Left ventricle myocardium inferior (tissue), 1 donor: ENCODE data around the gene GNL2. TPM values are rescaled to one million over a fixed set of nuclear protein-coding genes. Genes with fewer than 3 reads are reported as not detected.

Experiments used
- DNase-seq: peaks from one replicate; pipeline ENCODE4 v3.0.0-alpha.2; 2020
- H3K27ac ChIP-seq: fragments of 200-600 bp; replicated peaks from 2 replicates; pipeline ENCODE4 v1.8.0; 2021
- H3K27me3 ChIP-seq: fragments of 200-600 bp; 2 replicates; pipeline ENCODE4 v1.8.0; 2021; ENCODE audit warnings: low read depth
- H3K36me3 ChIP-seq: fragments of 200-600 bp; 2 replicates; pipeline ENCODE4 v1.8.0; 2021
- H3K4me1 ChIP-seq: fragments of 200-600 bp; 2 replicates; pipeline ENCODE4 v1.8.0; 2021
- H3K4me3 ChIP-seq: fragments of 200-600 bp; 2 replicates; pipeline ENCODE4 v1.8.0; 2021; ENCODE audit warnings: mild to moderate bottlenecking, moderate library complexity
- H3K9me3 ChIP-seq: fragments of 200-600 bp; replicated peaks from 2 replicates; pipeline ENCODE4 v1.8.0; 2021
- intact Hi-C: fragments of 100-400 bp; cut with micrococcal nuclease; formaldehyde crosslinking; loops from one replicate; pipeline ENCODE4 v1.11.0; 2022
- total RNA-seq: library from RNA; stranded (reverse); fragmentation: NEBNext Ultra II Directional; extraction: Animal tissue kit (Norgen Biotek cat#: 25700); gene quantifications from one replicate; pipeline ENCODE4 v1.2.1, GENCODE V29; 2021
- TF ChIP-seq, protein P1 (sequence below): fragments of 200-600 bp; IDR thresholded peaks from 2 replicates; pipeline ENCODE4 v1.8.0; 2021; ENCODE audit warnings: antibody characterized with exemption, mild to moderate bottlenecking, borderline replicate concordance
- donor health status: DM: no; HTN: yes; CAD: no; lungs with severe emphysema.

The GNL2 gene
- total RNA-seq, 1 donor from 2014 or later: 20.1 TPM

DNA sequence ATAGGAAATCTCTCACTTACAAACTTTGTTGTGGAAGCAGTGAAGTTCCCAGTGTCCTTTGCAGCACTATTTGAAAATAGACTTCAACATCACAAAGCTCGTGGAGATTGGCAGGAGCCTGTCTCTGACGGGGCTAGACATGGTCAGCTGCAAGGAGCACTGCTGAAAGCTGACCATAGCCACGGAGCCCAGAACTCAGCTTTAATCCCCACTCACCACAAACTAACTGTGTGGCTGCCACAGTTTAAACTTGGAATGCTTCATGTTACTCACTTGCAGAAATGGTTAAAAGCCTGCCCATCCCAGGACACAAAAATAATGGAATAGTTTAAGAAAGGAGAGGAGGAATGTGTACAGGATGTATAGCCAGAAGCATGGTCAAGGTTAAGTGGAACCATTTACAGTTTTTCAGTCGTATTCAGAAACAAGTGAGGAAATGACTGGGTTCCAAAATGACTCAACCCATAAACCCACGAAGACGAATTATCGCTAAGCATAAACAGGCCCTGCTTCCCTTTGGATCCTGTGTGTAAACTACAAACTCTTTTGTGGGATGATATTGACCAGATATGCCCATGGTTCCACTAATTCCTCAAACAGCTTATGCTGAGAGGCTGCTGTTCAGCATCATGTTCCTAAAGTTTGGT lies 20.8 kb downstream of the GNL2 start:
- Histone ChIP-seq H3K36me3 (peaks cover 99% of the 10 kb centered on the region), H3K9me3 (no peaks in the 10 kb centered on the region), H3K4me3 (no peak overlapping the region), H3K27ac (no peak overlapping the region), H3K4me1 (no peaks in the 10 kb centered on the region), H3K27me3 (no peaks in the 10 kb centered on the region)
- intact Hi-C loops: no loop called here
- no peak for DNase-seq
- TF ChIP-seq, protein P1, sequence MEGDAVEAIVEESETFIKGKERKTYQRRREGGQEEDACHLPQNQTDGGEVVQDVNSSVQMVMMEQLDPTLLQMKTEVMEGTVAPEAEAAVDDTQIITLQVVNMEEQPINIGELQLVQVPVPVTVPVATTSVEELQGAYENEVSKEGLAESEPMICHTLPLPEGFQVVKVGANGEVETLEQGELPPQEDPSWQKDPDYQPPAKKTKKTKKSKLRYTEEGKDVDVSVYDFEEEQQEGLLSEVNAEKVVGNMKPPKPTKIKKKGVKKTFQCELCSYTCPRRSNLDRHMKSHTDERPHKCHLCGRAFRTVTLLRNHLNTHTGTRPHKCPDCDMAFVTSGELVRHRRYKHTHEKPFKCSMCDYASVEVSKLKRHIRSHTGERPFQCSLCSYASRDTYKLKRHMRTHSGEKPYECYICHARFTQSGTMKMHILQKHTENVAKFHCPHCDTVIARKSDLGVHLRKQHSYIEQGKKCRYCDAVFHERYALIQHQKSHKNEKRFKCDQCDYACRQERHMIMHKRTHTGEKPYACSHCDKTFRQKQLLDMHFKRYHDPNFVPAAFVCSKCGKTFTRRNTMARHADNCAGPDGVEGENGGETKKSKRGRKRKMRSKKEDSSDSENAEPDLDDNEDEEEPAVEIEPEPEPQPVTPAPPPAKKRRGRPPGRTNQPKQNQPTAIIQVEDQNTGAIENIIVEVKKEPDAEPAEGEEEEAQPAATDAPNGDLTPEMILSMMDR: no peak

DNA sequence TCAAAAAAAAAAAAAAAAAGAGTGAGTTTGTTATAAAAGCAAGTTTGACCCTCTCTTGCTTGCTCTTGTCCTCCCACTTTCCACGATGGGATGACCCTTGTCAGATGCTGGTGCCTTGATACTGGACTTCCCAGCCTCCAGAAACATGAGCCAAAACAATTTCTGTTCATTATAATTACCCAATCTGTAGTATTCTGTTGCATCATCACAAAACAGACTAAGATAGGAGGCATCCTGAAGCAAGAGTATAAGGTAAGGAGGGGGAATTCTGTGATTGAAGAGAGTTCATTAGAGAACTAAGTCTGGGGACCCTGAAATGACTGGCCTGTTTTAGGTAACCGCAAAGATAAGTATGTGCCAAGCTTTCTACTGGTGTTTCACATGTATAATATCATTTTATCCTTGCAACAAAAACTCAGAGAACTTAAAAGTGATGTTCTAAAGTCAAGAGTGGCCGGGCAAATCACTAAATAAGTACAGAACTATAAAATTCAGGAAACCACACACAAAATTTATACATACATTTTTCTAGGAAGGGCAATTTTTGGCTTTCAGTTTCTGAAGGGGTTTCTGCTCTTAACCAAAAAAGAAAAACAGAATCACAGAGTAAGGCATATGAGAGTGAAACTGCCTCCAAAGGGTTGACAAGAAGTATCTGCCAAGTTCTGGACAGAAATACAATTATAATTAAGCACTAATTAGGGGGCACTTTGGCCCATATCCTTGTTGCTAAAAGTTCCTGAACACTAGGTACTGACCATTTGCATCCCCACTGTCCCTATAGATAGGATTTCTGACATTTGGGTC lies 25.0 kb downstream of the GNL2 start:
- no peak overlapping the region for H3K27ac ChIP-seq
- DNase-seq: no peak
- H3K4me1 ChIP-seq: no peaks in the 10 kb centered on the region
- H3K27me3 ChIP-seq: no peaks in the 10 kb centered on the region
- peaks cover 99% of the 10 kb centered on the region for H3K36me3 ChIP-seq
- no peak overlapping the region for H3K4me3 ChIP-seq
- intact Hi-C loops: no loop called here
- TF ChIP-seq, protein P1: no peak
- H3K9me3 ChIP-seq: no peaks in the 10 kb centered on the region

DNA sequence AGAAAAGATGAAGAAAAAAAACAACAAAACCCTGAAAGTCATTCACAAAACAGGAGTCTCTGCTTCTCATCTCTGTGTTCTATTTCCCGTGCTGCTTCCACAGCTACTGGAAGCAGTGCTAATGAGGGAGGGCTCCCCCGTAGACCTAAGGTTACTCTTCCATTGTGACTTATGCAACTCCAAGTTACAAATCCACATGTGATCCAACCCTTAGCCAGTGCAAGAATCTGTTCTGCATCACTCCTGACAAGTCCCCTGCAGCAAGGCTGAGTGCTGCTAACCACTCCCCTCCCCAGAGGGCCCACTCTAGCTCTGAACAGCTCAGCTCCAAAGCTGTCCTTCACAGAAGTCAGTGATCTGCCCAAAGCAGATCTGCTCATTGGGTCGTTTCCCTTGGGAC lies 28.7 kb downstream of the GNL2 start:
- no peak for DNase-seq
- Histone ChIP-seq H3K27ac (no peak overlapping the region), H3K9me3 (no peaks in the 10 kb centered on the region), H3K27me3 (no peaks in the 10 kb centered on the region), H3K4me1 (no peaks in the 10 kb centered on the region), H3K4me3 (no peak overlapping the region), H3K36me3 (peaks cover 81% of the 10 kb centered on the region)
- TF ChIP-seq, protein P1: no peak
- intact Hi-C loops: no loop called here

DNA sequence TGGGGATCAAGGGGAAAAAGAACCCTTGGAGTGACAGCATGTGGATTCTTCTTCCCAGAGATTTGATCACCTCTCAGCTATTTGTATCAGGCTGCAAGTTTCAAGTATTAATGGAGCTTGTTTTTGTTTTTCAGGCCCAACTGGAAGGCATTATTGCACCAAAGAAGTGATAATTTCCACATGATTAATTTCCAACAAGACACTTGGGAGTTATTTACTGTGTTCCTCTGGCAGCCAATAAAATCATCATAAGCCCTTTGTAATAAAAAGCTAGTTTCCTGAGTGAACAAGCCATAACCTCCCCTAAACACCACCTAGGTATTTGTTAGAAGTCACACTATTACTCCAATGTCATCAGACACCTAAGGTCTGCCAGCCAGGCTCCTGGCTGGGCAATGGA lies 30.8 kb downstream of the GNL2 start:
- intact Hi-C loops: no loop called here
- Histone ChIP-seq H3K27me3 (no peaks in the 10 kb centered on the region), H3K4me3 (no peak overlapping the region), H3K27ac (no peak overlapping the region), H3K9me3 (no peaks in the 10 kb centered on the region), H3K36me3 (peaks cover 62% of the 10 kb centered on the region), H3K4me1 (no peaks in the 10 kb centered on the region)
- TF ChIP-seq, protein P1: no peak
- DNase-seq: no peak

DNA sequence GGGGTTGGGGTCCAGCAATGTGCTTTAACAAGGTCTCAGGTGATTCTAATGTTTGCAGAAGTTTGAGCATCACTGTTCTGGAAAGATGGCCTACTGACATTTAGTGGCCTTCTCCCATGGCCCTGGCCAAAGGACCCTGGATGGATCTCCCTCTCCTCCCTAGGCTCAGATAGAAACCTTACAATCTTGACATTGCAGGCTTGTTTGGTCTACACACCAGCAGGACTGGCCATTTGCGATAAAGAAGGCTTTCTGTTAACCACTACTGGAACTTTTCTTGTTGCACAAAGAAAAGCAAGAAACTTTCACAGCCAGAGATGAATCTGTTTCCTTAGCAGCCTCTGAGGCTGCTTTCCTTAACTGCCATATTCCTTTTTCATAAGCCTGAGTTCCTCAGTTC lies 32.8 kb downstream of the GNL2 start:
- no peaks in the 10 kb centered on the region for H3K4me1 ChIP-seq
- DNase-seq: no peak
- no peak overlapping the region for H3K4me3 ChIP-seq
- intact Hi-C loops: no loop called here
- no peaks in the 10 kb centered on the region for H3K9me3 ChIP-seq
- H3K27ac ChIP-seq: no peak overlapping the region
- TF ChIP-seq, protein P1: no peak
- H3K27me3 ChIP-seq: no peaks in the 10 kb centered on the region
- H3K36me3 ChIP-seq: peaks cover 42% of the 10 kb centered on the region
